Tibial nerve (tissue), 4 donors: ENCODE data around the gene SPATA13. TPM values are rescaled to one million over a fixed set of nuclear protein-coding genes. Genes with fewer than 3 reads are reported as not detected.
"Not testable (repeated sequence)": the region's sequence is repeated elsewhere in the genome, so short reads cannot be mapped to it uniquely, and the experiment has no call there.

Experiments
- DNase-seq, 2 donors: peaks; one replicate each; pipeline ENCODE4 v3.0.0-alpha.2; 2019; ENCODE audit warnings: low spot score in 2 of 2
- H3K27ac ChIP-seq, 4 donors: fragments of 200-600 bp; sonication (generic) in 3 of 4; one replicate each; pipeline ENCODE4 v1.5.1; 2017 to 2019; ENCODE audit warnings: mild to moderate bottlenecking in 1 of 4
- H3K27me3 ChIP-seq, 2 donors: fragments of 200-600 bp; sonication (generic) in 1 of 2; one replicate each; pipeline versions ENCODE4 v1.5.1 to v1.6.0; 2017 to 2019
- H3K36me3 ChIP-seq, 3 donors: fragments of 200-600 bp; sonication (generic); one replicate each; pipeline ENCODE4 v1.5.1; 2018 to 2019
- H3K4me1 ChIP-seq, 4 donors: fragments of 200-600 bp; sonication (generic) in 3 of 4; one replicate each; pipeline ENCODE4 v1.5.1; 2017 to 2019
- H3K4me3 ChIP-seq, 4 donors: fragments of 200-600 bp; sonication (generic) in 3 of 4; one replicate each; pipeline ENCODE4 v1.5.1; 2017 to 2019; ENCODE audit warnings: mild to moderate bottlenecking in 1 of 4, moderate library complexity in 1 of 4
- H3K9me3 ChIP-seq, 4 donors: fragments of 200-600 bp; sonication (generic) in 3 of 4; one replicate each; pipeline ENCODE4 v1.5.1; 2017 to 2019
- CTCF ChIP-seq, 5 experiments: fragments of 200-600 bp in 3 of 5; fragments of 450-650 bp in 2 of 5; sonication (generic) in 3 of 5; IDR thresholded peaks; one replicate each; pipeline ENCODE4 v1.5.1; 2016 to 2019; ENCODE audit warnings: antibody characterized with exemption in 5 of 5, mild to moderate bottlenecking in 3 of 5, moderate library complexity in 2 of 5
- EP300 ChIP-seq, 2 donors: sonication (generic); formaldehyde crosslinking; IDR thresholded peaks; one replicate each; pipeline ENCODE4 v1.6.1; 2017; ENCODE audit warnings: antibody characterized with exemption in 2 of 2, mild to moderate bottlenecking in 1 of 2
- POLR2A ChIP-seq, 2 donors: fragments of 450-650 bp; IDR thresholded peaks; one replicate each; pipeline ENCODE4 v1.6.1; 2017; ENCODE audit warnings: antibody characterized with exemption in 2 of 2, mild to moderate bottlenecking in 2 of 2, moderate library complexity in 2 of 2
- WGBS, 2 donors: methylation state at CpG; one replicate each; pipeline ENCODE4 v1.1.5; 2018; 5-methylcytosine and 5-hydroxymethylcytosine counted together
- total RNA-seq, 4 donors: library from RNA; depleted of rRNA; stranded (reverse); fragments of >200 nt; gene quantifications; one replicate each; pipeline ENCODE4 v1.1.0, GENCODE V29; 2016

The SPATA13 gene
- total RNA-seq, 4 donors from 2014 or later = 35.0 to 96.0 (median 51.7) TPM

- DNase-seq = no peak
- TF ChIP-seq EP300 (IDR thresholded peaks at IDR 0.05) (no peak), CTCF (IDR thresholded peaks at IDR 0.05) (no peak), POLR2A (IDR thresholded peaks at IDR 0.05) (no peak)
- Histone ChIP-seq H3K9me3 (no peaks in the 10 kb centered on the region), H3K4me1 (peaks cover 0 to 18% (median 2%) of the 10 kb centered on the region in 4 donors), H3K27ac (no peak overlapping the region), H3K27me3 (no peaks in the 10 kb centered on the region), H3K36me3 (no peaks in the 10 kb centered on the region), H3K4me3 (no peak overlapping the region)
- 64 to 75% methylated on average over 7 of the region's 7 CpGs for WGBS, 2 donors
These were observed 41.7 kb downstream of the SPATA13 start for GRCh38 chr13:24202215-24202614.

GRCh38 chr13:24203273-24203672 lies 42.8 kb downstream of the SPATA13 start:
- DNase-seq = no peak
- 26 to 34% methylated on average over 3 of the region's 3 CpGs for WGBS, 2 donors
- H3K36me3 ChIP-seq = no peaks in the 10 kb centered on the region
- H3K27ac ChIP-seq = no peak overlapping the region
- no peak overlapping the region for H3K4me3 ChIP-seq
- TF ChIP-seq POLR2A (IDR thresholded peaks at IDR 0.05) (no peak), EP300 (IDR thresholded peaks at IDR 0.05) (no peak), CTCF (IDR thresholded peaks at IDR 0.05) (no peak)
- H3K27me3 ChIP-seq = no peaks in the 10 kb centered on the region
- H3K9me3 ChIP-seq = no peaks in the 10 kb centered on the region
- peaks cover 0 to 22% (median 2%) of the 10 kb centered on the region in 4 donors for H3K4me1 ChIP-seq

GRCh38 chr13:24203811-24204210 lies 43.3 kb downstream of the SPATA13 start:
- no peaks in the 10 kb centered on the region for H3K9me3 ChIP-seq
- no peak overlapping the region for H3K4me3 ChIP-seq
- peaks cover 0 to 25% (median 2%) of the 10 kb centered on the region in 4 donors for H3K4me1 ChIP-seq
- DNase-seq = no peak
- no peak overlapping the region for H3K27ac ChIP-seq
- WGBS, 2 donors = 25 to 44% methylated on average over 1 of the region's 1 CpG
- TF ChIP-seq POLR2A (IDR thresholded peaks at IDR 0.05) (no peak), EP300 (IDR thresholded peaks at IDR 0.05) (no peak), CTCF (IDR thresholded peaks at IDR 0.05) (no peak)
- H3K27me3 ChIP-seq = no peaks in the 10 kb centered on the region
- no peaks in the 10 kb centered on the region for H3K36me3 ChIP-seq

- H3K27me3 ChIP-seq, H3K36me3 ChIP-seq, H3K9me3 ChIP-seq, DNase-seq, H3K4me3 ChIP-seq, H3K27ac ChIP-seq: not testable (repeated sequence)
- 87 to 91% methylated on average over 1 of the region's 1 CpG for WGBS, 2 donors
- peaks cover 0 to 19% (median 2%) of the 10 kb centered on the region in 4 donors for H3K4me1 ChIP-seq
These were observed 44.6 kb downstream of the SPATA13 start for GRCh38 chr13:24205076-24205475.

GRCh38 chr13:24207841-24208667 lies 47.5 kb downstream of the SPATA13 start:
- Histone ChIP-seq H3K4me3 (no peak overlapping the region), H3K27me3 (no peaks in the 10 kb centered on the region), H3K36me3 (no peaks in the 10 kb centered on the region), H3K9me3 (no peaks in the 10 kb centered on the region), H3K4me1 (peaks cover 0 to 26% (median 2%) of the 10 kb centered on the region in 4 donors), H3K27ac (no peak overlapping the region)
- peak in 1 of 2 donors; percentile 19 for DNase-seq
- no peak for TF ChIP-seq CTCF (IDR thresholded peaks at IDR 0.05)
- TF ChIP-seq EP300 (IDR thresholded peaks at IDR 0.05) = no peak
- no peak for TF ChIP-seq POLR2A (IDR thresholded peaks at IDR 0.05)
- WGBS, 2 donors = 61 to 62% methylated on average over 7 of the region's 7 CpGs
